HG03571 (cell line): Measurements from ENCODE around the gene FNIP2.

Experiments used
- ATAC-seq: cut with Tn5 transposase; IDR thresholded peaks from one replicate; pipeline ENCODE4 v1.9.1; 2021; ENCODE audit not compliant: unreplicated experiment

Gene FNIP2

GRCh38 chr4:158835226-158836001 lies 66.6 kb downstream of the FNIP2 start:
- ATAC-seq = no peak

GRCh38 chr4:158836002-158836369 lies 67.2 kb downstream of the FNIP2 start:
- no peak for ATAC-seq

- ATAC-seq = no peak
These were observed 68.1 kb downstream of the FNIP2 start for GRCh38 chr4:158836828-158837449.

- no peak for ATAC-seq
These were observed 68.8 kb downstream of the FNIP2 start for GRCh38 chr4:158837527-158838141.

GRCh38 chr4:158840131-158840530 lies 71.3 kb downstream of the FNIP2 start:
- no peak for ATAC-seq

- no peak for ATAC-seq
These were observed 72.7 kb downstream of the FNIP2 start for GRCh38 chr4:158841540-158841939.

- ATAC-seq = no peak
These were observed 76.7 kb downstream of the FNIP2 start for GRCh38 chr4:158845311-158846041.

GRCh38 chr4:158847535-158847934 lies 78.7 kb downstream of the FNIP2 start:
- ATAC-seq = no peak

GRCh38 chr4:158849681-158850080 lies 80.9 kb downstream of the FNIP2 start:
- no peak for ATAC-seq

GRCh38 chr4:158850371-158850770 lies 81.5 kb downstream of the FNIP2 start:
- ATAC-seq = peak; percentile 43

GRCh38 chr4:158850800-158851644 lies 82.2 kb downstream of the FNIP2 start:
- peak; percentile 10 for ATAC-seq

- no peak for ATAC-seq
These were observed 85.4 kb downstream of the FNIP2 start for GRCh38 chr4:158854236-158854635.

GRCh38 chr4:158856852-158857251 lies 88.0 kb downstream of the FNIP2 start:
- peak; percentile 52 for ATAC-seq

- ATAC-seq = no peak
These were observed 89.1 kb downstream of the FNIP2 start for GRCh38 chr4:158857951-158858350.

- ATAC-seq = no peak
These were observed 89.8 kb downstream of the FNIP2 start for GRCh38 chr4:158858410-158859199.

- ATAC-seq = no peak
These were observed 90.8 kb downstream of the FNIP2 start for GRCh38 chr4:158859661-158860060.

GRCh38 chr4:158860856-158861255 lies 92.0 kb downstream of the FNIP2 start:
- ATAC-seq = peak; percentile 80

- ATAC-seq = peak; percentile 51
These were observed 92.5 kb downstream of the FNIP2 start for GRCh38 chr4:158861281-158861680.

- ATAC-seq = no peak
These were observed 92.9 kb downstream of the FNIP2 start for GRCh38 chr4:158861766-158862165.

GRCh38 chr4:158863296-158863695 lies 94.5 kb downstream of the FNIP2 start:
- no peak for ATAC-seq
